Measurements from ENCODE around the gene BMPR1B.

DNA sequence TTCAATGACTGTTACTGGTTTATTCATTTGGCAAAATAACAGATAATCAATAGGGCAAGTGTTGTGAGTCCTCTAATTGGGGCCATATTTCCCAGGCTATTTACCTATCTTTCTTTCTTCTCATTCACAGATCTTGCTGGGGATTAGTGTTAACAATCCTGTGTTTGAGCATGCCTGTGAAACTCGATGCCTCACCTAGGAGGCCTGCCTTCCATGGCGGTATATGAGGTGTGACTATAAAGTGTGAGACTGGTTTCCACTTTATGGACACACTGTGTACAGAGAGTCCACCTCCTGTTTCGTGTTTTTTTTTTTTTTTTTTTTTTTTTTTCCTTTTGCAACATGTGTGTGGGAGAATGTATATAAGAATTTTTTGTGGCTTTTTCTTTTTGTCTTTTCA, 199.3 kb downstream of the BMPR1B start:
- TF ChIP-seq, protein P1, sequence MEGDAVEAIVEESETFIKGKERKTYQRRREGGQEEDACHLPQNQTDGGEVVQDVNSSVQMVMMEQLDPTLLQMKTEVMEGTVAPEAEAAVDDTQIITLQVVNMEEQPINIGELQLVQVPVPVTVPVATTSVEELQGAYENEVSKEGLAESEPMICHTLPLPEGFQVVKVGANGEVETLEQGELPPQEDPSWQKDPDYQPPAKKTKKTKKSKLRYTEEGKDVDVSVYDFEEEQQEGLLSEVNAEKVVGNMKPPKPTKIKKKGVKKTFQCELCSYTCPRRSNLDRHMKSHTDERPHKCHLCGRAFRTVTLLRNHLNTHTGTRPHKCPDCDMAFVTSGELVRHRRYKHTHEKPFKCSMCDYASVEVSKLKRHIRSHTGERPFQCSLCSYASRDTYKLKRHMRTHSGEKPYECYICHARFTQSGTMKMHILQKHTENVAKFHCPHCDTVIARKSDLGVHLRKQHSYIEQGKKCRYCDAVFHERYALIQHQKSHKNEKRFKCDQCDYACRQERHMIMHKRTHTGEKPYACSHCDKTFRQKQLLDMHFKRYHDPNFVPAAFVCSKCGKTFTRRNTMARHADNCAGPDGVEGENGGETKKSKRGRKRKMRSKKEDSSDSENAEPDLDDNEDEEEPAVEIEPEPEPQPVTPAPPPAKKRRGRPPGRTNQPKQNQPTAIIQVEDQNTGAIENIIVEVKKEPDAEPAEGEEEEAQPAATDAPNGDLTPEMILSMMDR (IDR thresholded peaks at IDR 0.05): no peak
- TF ChIP-seq SIN3A (IDR thresholded peaks at IDR 0.05; ENCODE audit: borderline replicate concordance, insufficient read depth, low read depth, low read length): no peak
- no peak for TF ChIP-seq TCF7L2 (IDR thresholded peaks at IDR 0.05; ENCODE audit: low read depth, low read length)
- no peak for TF ChIP-seq POLR2AphosphoS5 (IDR thresholded peaks at IDR 0.05; ENCODE audit: low read depth, low read length)
